ENCODE results near the gene STX4.

- TF ChIP-seq CTCF (IDR thresholded peaks at IDR 0.05) (no peak), EP300 (IDR thresholded peaks at IDR 0.05; ENCODE audit: low read depth) (no peak)
Measured at GRCh38 chr16:31025339-31025738, 8.0 kb upstream of the STX4 start.
